OCI-LY7 (cell line): ENCODE results near the gene NCKAP5. TPM values are rescaled to one million over a fixed set of nuclear protein-coding genes. Genes with fewer than 3 reads are reported as not detected.

Experiments used
- BruUV-seq: library from RNA; stranded (reverse); fragments of 400-500 nt; replicated peaks from 2 replicates; lab custom pipeline; 2021; lab: Mats Ljungman, UMichigan
- CTCF ChIA-PET: fragments of 300-600 bp; sonication (Branson Sonifier 250); formaldehyde crosslinking; loops from one replicate; lab custom pipeline; 2022; ENCODE audit warnings: antibody characterized with exemption; ENCODE audit not compliant: unreplicated experiment; lab: Charles Lee
- POLR2A ChIA-PET: fragments of 300-600 bp; sonication (Branson Sonifier 250); formaldehyde crosslinking; loops from one replicate; lab custom pipeline; 2022; ENCODE audit warnings: antibody characterized with exemption; lab: Charles Lee
- DNase-seq: peaks from one replicate; pipeline ENCODE4 v3.0.0-alpha.2; 2015; ENCODE audit warnings: low spot score
- H2AFZ ChIP-seq: fragments of 200-600 bp; sonication (generic), shearing (Covaris generic); 2 replicates; pipeline ENCODE4 v1.6.1; 2014; ENCODE audit warnings: mild to moderate bottlenecking, antibody characterized with exemption, low read length, moderate library complexity
- H3K27ac ChIP-seq: fragments of 200-600 bp; sonication (generic); 2 replicates; pipeline ENCODE4 v1.5.1; 2014; ENCODE audit warnings: mixed run types, low read depth, mild to moderate bottlenecking, moderate library complexity, low read length, inconsistent platforms; ENCODE audit not compliant: poor library complexity, severe bottlenecking
- H3K36me3 ChIP-seq: fragments of 200-600 bp; sonication (generic); 2 replicates; pipeline ENCODE4 v1.6.1; 2014; ENCODE audit warnings: mild to moderate bottlenecking, antibody characterized with exemption, low read length, moderate library complexity, mixed read lengths; ENCODE audit not compliant: insufficient read depth
- H3K4me1 ChIP-seq: fragments of 200-600 bp; sonication (generic); 2 replicates; pipeline ENCODE4 v1.5.1; 2014; ENCODE audit warnings: mild to moderate bottlenecking, low read length; ENCODE audit not compliant: insufficient read depth, poor library complexity, severe bottlenecking
- H3K4me2 ChIP-seq: fragments of 200-600 bp; sonication (generic); 2 replicates; pipeline ENCODE4 v1.6.1; 2014; ENCODE audit warnings: mild to moderate bottlenecking, low read length
- H3K4me3 ChIP-seq: fragments of 200-600 bp; sonication (generic); 2 replicates; pipeline ENCODE4 v1.5.1; 2014; ENCODE audit warnings: mild to moderate bottlenecking, low read depth, low read length; ENCODE audit not compliant: poor library complexity, severe bottlenecking
- H3K79me2 ChIP-seq: fragments of 200-600 bp; sonication (generic); 2 replicates; pipeline ENCODE4 v1.6.1; 2016; ENCODE audit warnings: low read depth, mild to moderate bottlenecking, low read length, moderate library complexity, mixed read lengths; ENCODE audit not compliant: insufficient read depth
- H3K9me2 ChIP-seq: fragments of 200-600 bp; sonication (generic); 2 replicates; pipeline ENCODE4 v1.6.1; 2016; ENCODE audit warnings: mild to moderate bottlenecking, low read length, mixed read lengths; ENCODE audit not compliant: insufficient read depth
- H3K9me3 ChIP-seq: fragments of 200-600 bp; sonication (generic); 2 replicates; pipeline ENCODE4 v1.6.1; 2014; ENCODE audit warnings: mild to moderate bottlenecking, mixed run types, low read length, mixed read lengths
- H4K20me1 ChIP-seq: fragments of 200-600 bp; sonication (generic); 2 replicates; pipeline ENCODE4 v1.6.1; 2014; ENCODE audit warnings: mild to moderate bottlenecking, antibody characterized with exemption, low read length, moderate library complexity, mixed read lengths; ENCODE audit not compliant: insufficient read depth
- EZH2phosphoT487 ChIP-seq: fragments of 200-600 bp; sonication (generic); IDR thresholded peaks from 2 replicates; pipeline ENCODE4 v1.6.1; 2018; ENCODE audit warnings: low read depth, borderline replicate concordance, mild to moderate bottlenecking, mixed run types, antibody characterized with exemption, low read length, moderate library complexity, mixed read lengths
- intact Hi-C: fragments of 100-400 bp; cut with micrococcal nuclease; formaldehyde crosslinking; loops from one replicate; pipeline ENCODE4 v1.10.0; 2022; ENCODE audit not compliant: unreplicated experiment
- total RNA-seq, 2 experiments: library from RNA; depleted of rRNA in 1 of 2; stranded (reverse); fragments of >200 nt in 1 of 2; shearing (Covaris generic) in 1 of 2; gene quantifications; 2 replicates each; pipeline ENCODE4 v1.2.3, GENCODE V29; 2014 to 2022
- TF ChIP-seq, protein P1 (sequence below): fragments of 200-600 bp; sonication (generic); conservative IDR thresholded peaks from 2 replicates; pipeline ENCODE4 v1.5.1; 2014; ENCODE audit warnings: mild to moderate bottlenecking, antibody characterized with exemption, low read length, moderate library complexity, mixed read lengths

The NCKAP5 gene
- total RNA-seq, 2 experiments from 2014 or later, result not detected

GRCh38 chr2:132725748-132726147 lies 842.5 kb downstream of the NCKAP5 start:
- Histone ChIP-seq H2AFZ (no peak overlapping the region), H4K20me1 (no peaks in the 10 kb centered on the region), H3K36me3 (no peaks in the 10 kb centered on the region), H3K27ac (no peak overlapping the region), H3K9me2 (no peaks in the 10 kb centered on the region), H3K9me3 (no peaks in the 10 kb centered on the region), H3K4me2 (no peak overlapping the region), H3K79me2 (no peaks in the 10 kb centered on the region), H3K4me3 (no peak overlapping the region), H3K4me1 (no peaks in the 10 kb centered on the region)
- ChIA-PET CTCF (no interaction called here), POLR2A (interaction anchor here (0.6 kb wide), 1 partner anchor 1086 kb away, joined by 4 read pairs; no protein-coding TSS in a partner anchor)
- BruUV-seq, result no TSS peak
- intact Hi-C loops, result no loop called here
- no peak for DNase-seq
- TF ChIP-seq EZH2phosphoT487, result no peak
- TF ChIP-seq, protein P1, sequence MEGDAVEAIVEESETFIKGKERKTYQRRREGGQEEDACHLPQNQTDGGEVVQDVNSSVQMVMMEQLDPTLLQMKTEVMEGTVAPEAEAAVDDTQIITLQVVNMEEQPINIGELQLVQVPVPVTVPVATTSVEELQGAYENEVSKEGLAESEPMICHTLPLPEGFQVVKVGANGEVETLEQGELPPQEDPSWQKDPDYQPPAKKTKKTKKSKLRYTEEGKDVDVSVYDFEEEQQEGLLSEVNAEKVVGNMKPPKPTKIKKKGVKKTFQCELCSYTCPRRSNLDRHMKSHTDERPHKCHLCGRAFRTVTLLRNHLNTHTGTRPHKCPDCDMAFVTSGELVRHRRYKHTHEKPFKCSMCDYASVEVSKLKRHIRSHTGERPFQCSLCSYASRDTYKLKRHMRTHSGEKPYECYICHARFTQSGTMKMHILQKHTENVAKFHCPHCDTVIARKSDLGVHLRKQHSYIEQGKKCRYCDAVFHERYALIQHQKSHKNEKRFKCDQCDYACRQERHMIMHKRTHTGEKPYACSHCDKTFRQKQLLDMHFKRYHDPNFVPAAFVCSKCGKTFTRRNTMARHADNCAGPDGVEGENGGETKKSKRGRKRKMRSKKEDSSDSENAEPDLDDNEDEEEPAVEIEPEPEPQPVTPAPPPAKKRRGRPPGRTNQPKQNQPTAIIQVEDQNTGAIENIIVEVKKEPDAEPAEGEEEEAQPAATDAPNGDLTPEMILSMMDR, result no peak

DNA sequence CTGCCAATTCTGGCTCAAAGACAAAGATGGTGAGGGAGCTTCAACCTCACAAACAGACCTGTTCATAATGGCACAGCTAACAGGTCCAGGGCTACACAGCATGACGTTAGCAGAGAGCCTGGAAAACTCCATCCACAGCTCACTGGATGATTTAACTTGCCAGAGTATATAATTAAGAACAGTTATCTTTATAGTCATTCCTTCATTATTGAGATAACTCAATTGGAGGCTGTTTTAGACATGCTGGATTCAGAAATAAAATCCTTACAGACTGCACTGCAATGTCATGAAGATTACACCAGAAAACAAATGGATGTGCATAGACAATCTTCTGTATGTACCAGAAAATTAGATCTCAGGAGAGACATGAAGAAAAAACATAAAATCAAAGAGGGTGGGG lies 843.1 kb downstream of the NCKAP5 start:
- Histone ChIP-seq H2AFZ (no peak overlapping the region), H3K27ac (no peak overlapping the region), H3K4me3 (no peak overlapping the region), H3K4me2 (no peak overlapping the region), H3K36me3 (no peaks in the 10 kb centered on the region), H3K4me1 (no peaks in the 10 kb centered on the region), H3K9me2 (no peaks in the 10 kb centered on the region), H3K9me3 (no peaks in the 10 kb centered on the region), H4K20me1 (no peaks in the 10 kb centered on the region), H3K79me2 (no peaks in the 10 kb centered on the region)
- no peak for TF ChIP-seq EZH2phosphoT487
- TF ChIP-seq, protein P1, result no peak
- BruUV-seq, result no TSS peak
- no peak for DNase-seq
- ChIA-PET CTCF (no interaction called here), POLR2A (interaction anchor here (0.6 kb wide), 1 partner anchor 1086 kb away, joined by 4 read pairs; no protein-coding TSS in a partner anchor)
- intact Hi-C loops, result no loop called here

GRCh38 chr2:132721938-132722337 lies 846.3 kb downstream of the NCKAP5 start:
- Histone ChIP-seq H3K79me2 (no peaks in the 10 kb centered on the region), H3K4me1 (no peaks in the 10 kb centered on the region), H3K27ac (no peak overlapping the region), H4K20me1 (no peaks in the 10 kb centered on the region), H3K4me2 (no peak overlapping the region), H3K36me3 (no peaks in the 10 kb centered on the region), H3K9me2 (no peaks in the 10 kb centered on the region), H3K4me3 (no peak overlapping the region), H3K9me3 (no peaks in the 10 kb centered on the region), H2AFZ (no peak overlapping the region)
- no peak for DNase-seq
- TF ChIP-seq, protein P1, result no peak
- no peak for TF ChIP-seq EZH2phosphoT487
- ChIA-PET CTCF (no interaction called here), POLR2A (no interaction called here)
- intact Hi-C loops, result no loop called here
- BruUV-seq, result no TSS peak
